Right atrium auricular region (tissue), 2 donors: ENCODE data around the gene CDK1. TPM values are rescaled to one million over a fixed set of nuclear protein-coding genes. Genes with fewer than 3 reads are reported as not detected.

Experiments used
- DNase-seq: peaks from one replicate; pipeline ENCODE4 v3.0.0-alpha.2; 2019; ENCODE audit warnings: low spot score
- H3K27ac ChIP-seq, 2 donors: fragments of 200-600 bp; sonication (generic); 1 replicate in 1 of 2; 2 replicates in 1 of 2; pipeline ENCODE4 v1.5.1; 2016 to 2019
- H3K27me3 ChIP-seq, 2 donors: fragments of 200-600 bp; sonication (generic); one replicate each; pipeline versions ENCODE4 v1.5.1 to v1.6.0; 2017 to 2019
- H3K36me3 ChIP-seq: fragments of 200-600 bp; sonication (generic); one replicate; pipeline ENCODE4 v1.5.1; 2016
- H3K4me1 ChIP-seq, 2 donors: fragments of 200-600 bp; sonication (generic); one replicate each; pipeline versions ENCODE4 v1.5.1 to v1.6.0; 2017 to 2019
- H3K4me3 ChIP-seq, 2 donors: fragments of 200-600 bp; sonication (generic); 1 replicate in 1 of 2; 2 replicates in 1 of 2; pipeline ENCODE4 v1.5.1; 2017 to 2019; ENCODE audit warnings: mild to moderate bottlenecking in 1 of 2, moderate library complexity in 1 of 2
- H3K9me3 ChIP-seq, 2 donors: fragments of 200-600 bp; sonication (generic); one replicate each; pipeline ENCODE4 v1.5.1; 2019
- total RNA-seq, 2 donors: library from RNA; depleted of rRNA; stranded (reverse); fragments of >200 nt; gene quantifications; one replicate each; pipeline ENCODE4 v1.1.0, GENCODE V29; 2016
- TF ChIP-seq, protein P1 (sequence below), 2 donors: fragments of 200-600 bp; sonication (generic); IDR thresholded peaks; one replicate each; pipeline ENCODE4 v1.5.1; 2019; ENCODE audit warnings: antibody characterized with exemption in 2 of 2

The CDK1 gene
- total RNA-seq, 2 donors from 2014 or later = 0.79 to 3.6 TPM

DNA sequence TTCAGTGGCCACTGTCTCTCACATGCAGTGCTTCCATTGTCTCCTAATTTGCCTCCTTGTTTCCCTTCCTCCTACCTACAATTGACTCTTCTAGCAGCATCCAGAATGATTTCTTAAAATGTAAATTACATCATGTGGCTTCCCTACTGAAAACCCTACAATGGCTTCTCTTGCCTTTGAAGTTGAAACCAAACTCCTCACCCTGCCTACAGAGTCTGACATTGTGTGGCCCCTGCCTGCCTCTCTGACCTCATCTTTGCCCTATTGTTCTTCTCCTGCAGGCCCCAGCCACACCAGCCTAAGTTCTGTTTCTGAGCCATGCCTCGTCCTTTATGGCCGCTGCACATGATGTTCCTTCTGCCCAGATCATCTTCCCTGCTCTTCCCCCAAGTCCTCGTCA is 35.8 kb upstream of the CDK1 start:
- Histone ChIP-seq H3K36me3 (no peaks in the 10 kb centered on the region), H3K27ac (no peak overlapping the region), H3K4me3 (no peak overlapping the region), H3K27me3 (no peaks in the 10 kb centered on the region), H3K4me1 (no peaks in the 10 kb centered on the region), H3K9me3 (no peaks in the 10 kb centered on the region)
- DNase-seq = no peak
- TF ChIP-seq, protein P1, sequence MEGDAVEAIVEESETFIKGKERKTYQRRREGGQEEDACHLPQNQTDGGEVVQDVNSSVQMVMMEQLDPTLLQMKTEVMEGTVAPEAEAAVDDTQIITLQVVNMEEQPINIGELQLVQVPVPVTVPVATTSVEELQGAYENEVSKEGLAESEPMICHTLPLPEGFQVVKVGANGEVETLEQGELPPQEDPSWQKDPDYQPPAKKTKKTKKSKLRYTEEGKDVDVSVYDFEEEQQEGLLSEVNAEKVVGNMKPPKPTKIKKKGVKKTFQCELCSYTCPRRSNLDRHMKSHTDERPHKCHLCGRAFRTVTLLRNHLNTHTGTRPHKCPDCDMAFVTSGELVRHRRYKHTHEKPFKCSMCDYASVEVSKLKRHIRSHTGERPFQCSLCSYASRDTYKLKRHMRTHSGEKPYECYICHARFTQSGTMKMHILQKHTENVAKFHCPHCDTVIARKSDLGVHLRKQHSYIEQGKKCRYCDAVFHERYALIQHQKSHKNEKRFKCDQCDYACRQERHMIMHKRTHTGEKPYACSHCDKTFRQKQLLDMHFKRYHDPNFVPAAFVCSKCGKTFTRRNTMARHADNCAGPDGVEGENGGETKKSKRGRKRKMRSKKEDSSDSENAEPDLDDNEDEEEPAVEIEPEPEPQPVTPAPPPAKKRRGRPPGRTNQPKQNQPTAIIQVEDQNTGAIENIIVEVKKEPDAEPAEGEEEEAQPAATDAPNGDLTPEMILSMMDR (IDR thresholded peaks at IDR 0.05) = no peak

DNA sequence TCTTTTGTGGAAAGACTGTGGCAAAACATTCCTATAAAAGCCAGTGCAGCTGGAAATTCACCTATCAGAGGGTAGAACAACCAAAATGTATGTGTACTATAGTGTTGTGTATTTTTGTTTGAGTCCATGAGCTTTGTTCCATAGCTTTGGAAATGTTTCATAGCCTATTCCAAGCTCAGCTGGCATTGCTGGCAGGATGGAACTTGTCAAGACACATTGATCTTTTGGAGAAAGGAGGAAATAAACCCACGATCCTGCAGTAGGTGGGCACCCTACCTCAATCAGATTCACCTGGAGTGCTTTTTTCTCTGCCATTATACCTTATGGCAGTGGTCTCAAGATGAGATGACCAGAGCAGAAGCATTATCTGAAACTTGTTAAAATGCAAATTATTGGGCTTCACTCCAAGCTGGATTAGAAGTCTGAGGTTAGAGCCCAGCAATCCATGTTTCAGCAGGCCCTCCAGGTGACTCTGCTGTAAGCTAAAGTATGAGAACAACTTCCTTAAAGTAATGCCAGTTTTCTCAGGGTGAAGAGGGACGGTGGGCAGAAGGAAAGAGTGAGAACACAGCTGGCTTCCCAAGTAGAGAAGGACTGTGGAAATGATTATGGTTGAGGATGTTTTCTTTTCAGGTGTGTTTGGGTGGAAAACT is 30.3 kb upstream of the CDK1 start:
- Histone ChIP-seq H3K4me3 (no peak overlapping the region), H3K27ac (no peak overlapping the region), H3K27me3 (no peaks in the 10 kb centered on the region), H3K4me1 (no peaks in the 10 kb centered on the region), H3K36me3 (no peaks in the 10 kb centered on the region), H3K9me3 (no peaks in the 10 kb centered on the region)
- no peak for DNase-seq
- TF ChIP-seq, protein P1 (IDR thresholded peaks at IDR 0.05) = no peak

DNA sequence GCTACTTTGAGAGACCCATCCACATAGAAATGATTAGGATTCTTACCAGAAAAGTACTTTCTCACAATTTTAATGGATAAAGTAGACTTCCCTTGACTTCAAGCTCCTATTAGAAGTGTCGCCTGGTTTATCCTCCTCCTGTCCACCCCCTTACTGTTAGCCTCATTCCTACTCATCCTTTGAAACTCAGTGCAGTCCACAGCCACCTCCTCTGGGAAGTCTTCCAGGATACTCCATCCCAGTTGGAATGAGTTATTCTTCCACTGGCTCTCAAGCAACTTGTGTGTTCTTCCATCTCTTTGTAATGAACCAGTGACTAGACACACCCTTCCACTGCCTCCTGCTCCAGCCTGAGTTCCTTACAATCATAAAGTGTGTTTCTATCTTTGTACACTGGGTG is 25.1 kb upstream of the CDK1 start:
- H3K4me3 ChIP-seq = no peak overlapping the region
- no peak for DNase-seq
- H3K9me3 ChIP-seq = no peaks in the 10 kb centered on the region
- no peaks in the 10 kb centered on the region for H3K36me3 ChIP-seq
- no peak overlapping the region for H3K27ac ChIP-seq
- TF ChIP-seq, protein P1 (IDR thresholded peaks at IDR 0.05) = no peak
- no peaks in the 10 kb centered on the region for H3K27me3 ChIP-seq
- H3K4me1 ChIP-seq = no peaks in the 10 kb centered on the region

DNA sequence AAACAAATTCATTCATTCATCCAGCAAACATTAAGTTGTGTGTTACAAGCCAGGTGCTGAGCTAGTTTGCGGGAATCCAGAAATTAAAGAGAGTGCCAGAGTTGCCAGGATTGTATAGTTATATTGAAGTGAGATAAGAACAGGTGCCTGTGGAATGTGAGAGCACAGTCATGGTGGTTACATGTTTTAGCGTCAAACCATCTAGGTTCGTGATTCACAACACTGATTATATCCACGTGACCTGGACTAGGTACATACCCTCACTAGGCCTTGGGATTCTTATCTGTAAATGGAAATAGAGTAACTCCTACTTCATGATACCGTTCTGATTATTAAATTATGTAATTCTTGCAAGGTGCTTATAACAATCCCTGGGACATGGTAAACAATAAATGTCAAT is 24.5 kb upstream of the CDK1 start:
- H3K4me3 ChIP-seq = no peak overlapping the region
- H3K27ac ChIP-seq = no peak overlapping the region
- H3K4me1 ChIP-seq = no peaks in the 10 kb centered on the region
- TF ChIP-seq, protein P1 (IDR thresholded peaks at IDR 0.05) = no peak
- no peaks in the 10 kb centered on the region for H3K9me3 ChIP-seq
- no peak for DNase-seq
- H3K36me3 ChIP-seq = no peaks in the 10 kb centered on the region
- H3K27me3 ChIP-seq = no peaks in the 10 kb centered on the region

DNA sequence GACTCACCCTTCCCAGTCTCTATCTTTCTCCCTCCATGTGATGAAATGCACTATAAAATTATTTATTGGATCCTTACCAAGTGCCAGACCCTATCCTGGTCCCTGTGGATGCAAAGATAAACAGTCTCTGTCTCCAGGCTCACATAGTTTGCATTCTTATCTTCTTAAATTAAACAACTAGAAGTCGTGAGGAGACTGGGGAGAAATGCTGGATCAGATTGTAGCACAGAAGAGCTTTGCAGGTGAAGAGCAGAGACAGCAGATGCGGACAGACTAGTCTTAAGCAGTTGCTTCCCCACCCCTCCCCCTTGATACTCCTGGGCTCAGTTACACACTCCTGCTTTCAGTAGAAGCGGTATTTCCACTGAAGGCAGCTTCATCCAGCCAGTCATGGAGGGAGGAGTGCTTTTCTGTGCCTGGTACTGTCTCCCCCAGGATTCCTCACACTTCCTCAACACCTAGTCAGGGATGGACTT is 20.8 kb upstream of the CDK1 start:
- Histone ChIP-seq H3K27ac (no peak overlapping the region), H3K36me3 (no peaks in the 10 kb centered on the region), H3K9me3 (no peaks in the 10 kb centered on the region), H3K4me3 (no peak overlapping the region), H3K27me3 (no peaks in the 10 kb centered on the region), H3K4me1 (no peaks in the 10 kb centered on the region)
- DNase-seq = no peak
- TF ChIP-seq, protein P1 (IDR thresholded peaks at IDR 0.05) = no peak

DNA sequence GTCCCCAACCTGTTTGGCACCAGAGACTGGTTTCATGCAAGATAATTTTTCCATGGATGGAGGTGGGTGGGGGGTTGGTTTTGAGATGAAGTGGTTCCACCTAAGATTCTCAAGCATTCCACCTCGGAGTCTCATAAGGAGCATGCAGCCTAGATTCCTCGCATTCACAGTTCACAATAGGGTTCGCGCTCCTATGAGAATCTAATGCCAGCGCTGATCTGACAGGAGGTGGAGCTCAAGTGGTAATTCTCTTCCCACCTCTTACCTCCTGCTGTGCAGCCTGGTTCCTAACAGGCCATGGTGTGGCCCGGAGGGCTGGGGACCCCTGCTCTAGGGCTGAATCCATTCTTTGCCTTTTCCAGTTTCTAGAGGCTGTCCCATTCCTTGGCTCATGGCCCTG is 19.1 kb upstream of the CDK1 start:
- TF ChIP-seq, protein P1 (IDR thresholded peaks at IDR 0.05) = no peak
- no peak overlapping the region for H3K27ac ChIP-seq
- no peaks in the 10 kb centered on the region for H3K36me3 ChIP-seq
- H3K4me1 ChIP-seq = no peaks in the 10 kb centered on the region
- no peak overlapping the region for H3K4me3 ChIP-seq
- H3K9me3 ChIP-seq = no peaks in the 10 kb centered on the region
- no peak for DNase-seq
- H3K27me3 ChIP-seq = no peaks in the 10 kb centered on the region
